GM10248 (cell line): ENCODE data around the gene ZFP36.

Experiments
- CTCF ChIA-PET: fragments of 300-600 bp; sonication (Branson Sonifier 250); formaldehyde crosslinking; extraction: SDS; loops from one replicate; lab custom pipeline; 2021; ENCODE audit warnings: antibody characterized with exemption; lab: Yijun Ruan, JAX
- POLR2A ChIA-PET: fragments of 350-650 bp; sonication (Branson Sonifier 250); formaldehyde crosslinking; extraction: SDS; loops from one replicate; lab custom pipeline; 2020; ENCODE audit warnings: antibody characterized with exemption; lab: Yijun Ruan, JAX
- DNase-seq: peaks from one replicate; pipeline ENCODE4 v3.0.0; 2012; ENCODE audit errors: extremely low spot score
- CTCF ChIP-seq: IDR thresholded peaks from 2 replicates; pipeline ENCODE4 v1.5.1; 2012; ENCODE audit warnings: mild to moderate bottlenecking, low read depth; ENCODE audit errors: extremely low read depth, missing control alignments, control extremely low read depth

ZFP36 gene

GRCh38 chr19:39428283-39429112 is 21.9 kb downstream of the ZFP36 start:
- no peak for DNase-seq
- CTCF ChIA-PET: interaction anchor here (0.8 to 3.3 kb wide), 4 partner anchors 9 to 31 kb away, joined by 3 to 15 read pairs (median 7); partner anchors contain the start of gene PLEKHG2
- no peak for TF ChIP-seq CTCF
- POLR2A ChIA-PET: interaction anchor here (1.0 to 2.3 kb wide), 6 partner anchors 7 to 31 kb away, joined by 3 to 11 read pairs (median 4); partner anchors contain the start of genes RPS16 and SUPT5H

- ChIA-PET CTCF (interaction anchor here (1.0 to 1.7 kb wide), 5 partner anchors 10 to 33 kb away, joined by 3 to 5 read pairs (median 4); no protein-coding TSS in a partner anchor), POLR2A (interaction anchor here (0.9 to 1.7 kb wide), 6 partner anchors 10 to 33 kb away, joined by 3 to 6 read pairs (median 5); no protein-coding TSS in a partner anchor)
- TF ChIP-seq CTCF: no peak
- peak; percentile 65 for DNase-seq
Measured at GRCh38 chr19:39430675-39431593, 24.3 kb downstream of the ZFP36 start.

GRCh38 chr19:39432677-39433025 is 26.0 kb downstream of the ZFP36 start:
- no peak for DNase-seq
- ChIA-PET POLR2A (interaction anchor here (0.7 to 1.8 kb wide), 7 partner anchors 8 to 546 kb away, joined by 3 to 7 read pairs (median 4); partner anchors contain the start of gene SAMD4B), CTCF (interaction anchor here (1.3 to 1.6 kb wide), 2 partner anchors 19 to 34 kb away, joined by 4 read pairs; no protein-coding TSS in a partner anchor)
- no peak for TF ChIP-seq CTCF

- ChIA-PET CTCF (interaction anchor here (1.0 to 1.8 kb wide), 5 partner anchors 10 to 37 kb away, joined by 3 to 6 read pairs (median 4); partner anchors contain the start of gene PLEKHG2), POLR2A (interaction anchor here (0.7 to 1.8 kb wide), 4 partner anchors 11 to 545 kb away, joined by 4 to 7 read pairs (median 6); partner anchors contain the start of gene SUPT5H)
- no peak for DNase-seq
- no peak for TF ChIP-seq CTCF
Measured at GRCh38 chr19:39433480-39434079, 26.9 kb downstream of the ZFP36 start.

- ChIA-PET POLR2A (interaction anchor here (0.6 to 1.8 kb wide), 7 partner anchors 7 to 27 kb away, joined by 3 to 16 read pairs (median 7); partner anchors contain the start of gene SUPT5H), CTCF (interaction anchor here (1.0 to 1.8 kb wide), 5 partner anchors 18 to 98 kb away, joined by 3 to 6 read pairs (median 5); partner anchors contain the start of genes EID2B and PLEKHG2)
- DNase-seq: no peak
- no peak for TF ChIP-seq CTCF
Measured at GRCh38 chr19:39434123-39435076, 27.8 kb downstream of the ZFP36 start.
